HCT116 (cell line): ENCODE data around the gene DAGLA. TPM values are rescaled to one million over a fixed set of nuclear protein-coding genes. Genes with fewer than 3 reads are reported as not detected.
A peak's percentile ranks its signal among the peaks of the same experiment; 100 is the strongest.

Experiments
- ATAC-seq: fragments of 200-7000 bp; cut with Tn5 transposase; 2 replicates; pipeline ENCODE4 v1.9.1; 2020; ENCODE audit warnings: mild to moderate bottlenecking, moderate library complexity
- BruUV-seq: library from RNA; stranded (reverse); fragments of 400-500 nt; replicated peaks from 2 replicates; lab custom pipeline; 2021; lab: Mats Ljungman, UMichigan
- CTCF ChIA-PET: fragments of 300-600 bp; sonication (Branson Sonifier 250); formaldehyde crosslinking; loops from one replicate; lab custom pipeline; 2021; ENCODE audit warnings: antibody characterized with exemption; lab: Charles Lee
- POLR2A ChIA-PET: fragments of 300-600, 350-600 bp; sonication (Branson Sonifier 250); formaldehyde crosslinking; loops from one replicate; lab custom pipeline; 2021; ENCODE audit warnings: antibody characterized with exemption; lab: Charles Lee
- RAD21 ChIA-PET, 2 experiments: fragments of 300-600 bp; sonication (Branson Sonifier 250); formaldehyde crosslinking; loops; one replicate each; lab custom pipeline; 2023; ENCODE audit warnings: low total read pairs in 2 of 2; ENCODE audit not compliant: uncharacterized antibody in 2 of 2, unreplicated experiment in 2 of 2, low non-redundant PET in 1 of 2; lab: Charles Lee
- DNase-seq: peaks from one replicate; pipeline ENCODE4 v3.0.0-alpha.2; 2010; ENCODE audit warnings: low read depth, low spot score
- H2AFZ ChIP-seq: fragments of 200-600 bp; shearing (Covaris generic), sonication (generic); 2 replicates; pipeline ENCODE4 v1.6.1; 2017; ENCODE audit warnings: low read depth, mixed run types, mixed read lengths, antibody characterized with exemption, low read length; ENCODE audit not compliant: poor library complexity, severe bottlenecking
- H3K27ac ChIP-seq: 2 replicates; pipeline ENCODE4 v1.5.1; 2012; ENCODE audit warnings: low read depth, low read length
- H3K27me3 ChIP-seq: fragments of 200-600 bp; sonication (generic); 2 replicates; pipeline ENCODE4 v1.6.1; 2016; ENCODE audit warnings: mixed run types, low read length, mixed read lengths; ENCODE audit not compliant: insufficient read depth
- H3K36me3 ChIP-seq, 2 experiments: fragments of 200-500 bp in 1 of 2; fragments of 200-600 bp in 1 of 2; sonication (Bioruptor generic) in 1 of 2; sonication (generic) in 1 of 2; 2 replicates each; pipeline versions ENCODE4 v1.5.1 to v1.6.1; 2014 to 2016; ENCODE audit warnings: low read length in 2 of 2, inconsistent platforms in 1 of 2, mixed read lengths in 1 of 2, mixed run types in 1 of 2; ENCODE audit not compliant: insufficient read depth in 2 of 2, control insufficient read depth in 1 of 2
- H3K4me1 ChIP-seq, 2 experiments: fragments of 200-600 bp in 1 of 2; sonication (generic) in 1 of 2; 2 replicates each; pipeline versions ENCODE4 v1.5.1 to v1.6.1; 2012 to 2017; ENCODE audit warnings: low read length in 2 of 2, inconsistent platforms in 1 of 2, mild to moderate bottlenecking in 1 of 2, mixed read lengths in 1 of 2, mixed run types in 1 of 2, moderate library complexity in 1 of 2; ENCODE audit not compliant: insufficient read depth in 2 of 2, control insufficient read depth in 1 of 2
- H3K4me2 ChIP-seq: fragments of 200-600 bp; sonication (generic); 2 replicates; pipeline ENCODE4 v1.6.1; 2017; ENCODE audit warnings: mixed run types, low read length, mixed read lengths
- H3K4me3 ChIP-seq, 2 experiments: fragments of 200-600 bp in 1 of 2; sonication (generic) in 1 of 2; replicated peaks in 1 of 2; 2 replicates each; pipeline ENCODE4 v1.5.1; 2011 to 2016; ENCODE audit warnings: low read length in 2 of 2, control low read depth in 1 of 2, low read depth in 1 of 2, mild to moderate bottlenecking in 1 of 2, mixed read lengths in 1 of 2, mixed run types in 1 of 2
- H3K79me2 ChIP-seq: fragments of 200-600 bp; sonication (generic); 2 replicates; pipeline ENCODE4 v1.6.1; 2017; ENCODE audit warnings: mild to moderate bottlenecking, mixed run types, low read length, moderate library complexity, mixed read lengths; ENCODE audit not compliant: insufficient read depth
- H3K9ac ChIP-seq: fragments of 200-600 bp; sonication (generic); 2 replicates; pipeline ENCODE4 v1.6.1; 2016; ENCODE audit warnings: low read length, mixed read lengths
- H3K9me2 ChIP-seq: fragments of 200-600 bp; sonication (generic), shearing (Covaris generic); 2 replicates; pipeline ENCODE4 v1.6.1; 2017; ENCODE audit warnings: mixed run types, mild to moderate bottlenecking, moderate library complexity; ENCODE audit not compliant: insufficient read depth
- H3K9me3 ChIP-seq, 2 experiments: fragments of 200-500 bp in 1 of 2; fragments of 200-600 bp in 1 of 2; sonication (Bioruptor generic) in 1 of 2; sonication (generic) in 1 of 2; 2 replicates each; pipeline ENCODE4 v1.6.1; 2014 to 2017; ENCODE audit warnings: low read length in 2 of 2, mixed read lengths in 2 of 2, inconsistent platforms in 1 of 2, low read depth in 1 of 2, mild to moderate bottlenecking in 1 of 2, mixed run types in 1 of 2, moderate library complexity in 1 of 2; ENCODE audit not compliant: control insufficient read depth in 1 of 2, insufficient read depth in 1 of 2
- H4K20me1 ChIP-seq: fragments of 200-600 bp; sonication (generic), shearing (Covaris generic); 2 replicates; pipeline ENCODE4 v1.6.1; 2017; ENCODE audit warnings: mixed run types, mild to moderate bottlenecking, moderate library complexity; ENCODE audit not compliant: insufficient read depth
- CEBPB ChIP-seq: IDR thresholded peaks from 2 replicates; pipeline ENCODE4 v1.6.1; 2012; ENCODE audit warnings: low read depth
- EGR1 ChIP-seq: IDR thresholded peaks from 2 replicates; pipeline ENCODE4 v1.6.1; 2012; ENCODE audit warnings: low read depth
- EZH2 ChIP-seq: fragments of 200-600 bp; sonication (generic); IDR thresholded peaks from 2 replicates; pipeline ENCODE4 v1.6.1; 2017; ENCODE audit warnings: antibody characterized with exemption, mixed run types
- POLR2AphosphoS5 ChIP-seq: IDR thresholded peaks from 2 replicates; pipeline ENCODE4 v1.6.1; 2011; ENCODE audit warnings: mild to moderate bottlenecking, low read depth, low read length, moderate library complexity
- SIN3A ChIP-seq: IDR thresholded peaks from 2 replicates; pipeline ENCODE4 v1.6.1; 2012; ENCODE audit warnings: low read depth
- SRF ChIP-seq: IDR thresholded peaks from 2 replicates; pipeline ENCODE4 v1.6.1; 2012; ENCODE audit warnings: low read depth
- intact Hi-C: fragments of 100-400 bp; cut with micrococcal nuclease; formaldehyde crosslinking; loops from 2 replicates; pipeline ENCODE4 v1.10.0; 2022
- total RNA-seq: library from RNA; stranded (reverse); gene quantifications from one replicate; pipeline ENCODE4 v1.2.1, GENCODE V29; 2021; ENCODE audit not compliant: unreplicated experiment
- TF ChIP-seq, protein P1 (sequence below): IDR thresholded peaks from 2 replicates; pipeline ENCODE4 v1.6.1; 2012; ENCODE audit warnings: low read depth

Gene DAGLA
- total RNA-seq, 1 experiment from 2014 or later, result 2.7 TPM

DNA sequence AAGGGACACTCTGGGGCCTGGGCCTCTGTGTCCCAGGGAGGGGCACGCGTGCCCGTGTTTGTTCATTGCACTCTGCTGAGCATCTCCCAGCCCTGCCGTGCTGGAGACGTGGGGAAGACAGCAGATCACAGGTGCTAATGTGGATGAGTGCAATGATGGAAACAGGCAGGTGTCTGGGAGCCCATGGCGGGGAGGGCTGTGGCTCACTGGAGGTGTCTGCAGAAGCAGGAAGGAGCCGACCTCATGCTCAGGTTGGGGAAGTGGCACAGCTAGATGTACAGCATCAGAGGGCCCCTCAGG lies 104.3 kb downstream of the DAGLA start (continued):
- TF ChIP-seq, protein P1, sequence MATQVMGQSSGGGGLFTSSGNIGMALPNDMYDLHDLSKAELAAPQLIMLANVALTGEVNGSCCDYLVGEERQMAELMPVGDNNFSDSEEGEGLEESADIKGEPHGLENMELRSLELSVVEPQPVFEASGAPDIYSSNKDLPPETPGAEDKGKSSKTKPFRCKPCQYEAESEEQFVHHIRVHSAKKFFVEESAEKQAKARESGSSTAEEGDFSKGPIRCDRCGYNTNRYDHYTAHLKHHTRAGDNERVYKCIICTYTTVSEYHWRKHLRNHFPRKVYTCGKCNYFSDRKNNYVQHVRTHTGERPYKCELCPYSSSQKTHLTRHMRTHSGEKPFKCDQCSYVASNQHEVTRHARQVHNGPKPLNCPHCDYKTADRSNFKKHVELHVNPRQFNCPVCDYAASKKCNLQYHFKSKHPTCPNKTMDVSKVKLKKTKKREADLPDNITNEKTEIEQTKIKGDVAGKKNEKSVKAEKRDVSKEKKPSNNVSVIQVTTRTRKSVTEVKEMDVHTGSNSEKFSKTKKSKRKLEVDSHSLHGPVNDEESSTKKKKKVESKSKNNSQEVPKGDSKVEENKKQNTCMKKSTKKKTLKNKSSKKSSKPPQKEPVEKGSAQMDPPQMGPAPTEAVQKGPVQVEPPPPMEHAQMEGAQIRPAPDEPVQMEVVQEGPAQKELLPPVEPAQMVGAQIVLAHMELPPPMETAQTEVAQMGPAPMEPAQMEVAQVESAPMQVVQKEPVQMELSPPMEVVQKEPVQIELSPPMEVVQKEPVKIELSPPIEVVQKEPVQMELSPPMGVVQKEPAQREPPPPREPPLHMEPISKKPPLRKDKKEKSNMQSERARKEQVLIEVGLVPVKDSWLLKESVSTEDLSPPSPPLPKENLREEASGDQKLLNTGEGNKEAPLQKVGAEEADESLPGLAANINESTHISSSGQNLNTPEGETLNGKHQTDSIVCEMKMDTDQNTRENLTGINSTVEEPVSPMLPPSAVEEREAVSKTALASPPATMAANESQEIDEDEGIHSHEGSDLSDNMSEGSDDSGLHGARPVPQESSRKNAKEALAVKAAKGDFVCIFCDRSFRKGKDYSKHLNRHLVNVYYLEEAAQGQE, result no peak
- TF ChIP-seq CEBPB, result no peak
- no peak for TF ChIP-seq EGR1
- TF ChIP-seq SRF, result no peak
- no peak for TF ChIP-seq EZH2
- TF ChIP-seq SIN3A, result no peak

DNA sequence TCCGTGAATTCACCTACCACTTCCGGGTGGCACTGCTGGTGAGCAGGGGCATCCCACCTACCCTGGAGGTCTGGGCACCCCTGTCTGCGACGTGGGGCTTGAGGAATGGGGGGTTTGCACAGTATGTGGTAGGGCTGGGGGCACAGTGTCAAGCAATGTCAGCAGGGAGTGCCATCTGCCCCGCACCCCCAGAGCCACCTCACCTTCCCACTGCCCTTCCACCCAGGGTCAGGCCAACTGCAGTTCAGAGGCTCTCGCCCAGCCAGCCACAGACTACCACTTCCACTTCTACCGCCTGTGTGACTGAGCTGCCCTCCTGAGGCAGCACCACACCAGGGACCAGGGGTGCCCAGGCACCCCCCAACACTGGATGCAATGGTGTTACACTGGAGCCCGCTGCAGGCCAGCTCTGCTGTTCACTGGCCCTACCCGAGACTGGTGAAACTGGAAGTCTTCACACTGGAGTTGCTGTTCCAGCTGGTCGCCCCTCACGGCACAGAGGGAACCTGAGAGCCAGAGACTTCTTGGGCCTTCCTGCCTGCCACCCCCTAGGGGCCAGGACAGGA lies 105.7 kb downstream of the DAGLA start:
- no peaks in the 10 kb centered on the region for H4K20me1 ChIP-seq
- intact Hi-C loops, result no loop called here
- peaks cover 21 to 49% of the 10 kb centered on the region in 2 experiments; a peak in 3 of 4 replicates for H3K36me3 ChIP-seq
- no peak overlapping the region for H3K4me3 ChIP-seq
- H2AFZ ChIP-seq, result no peak overlapping the region
- CTCF ChIA-PET, result interaction anchor here (1.5 kb wide), 1 partner anchor 11 kb away, joined by 5 read pairs; no protein-coding TSS in a partner anchor
- H3K4me2 ChIP-seq, result no peak overlapping the region
- H3K9me3 ChIP-seq, result no peaks in the 10 kb centered on the region
- no TSS peak for BruUV-seq
- H3K79me2 ChIP-seq, result peaks cover 9% of the 10 kb centered on the region
- H3K9ac ChIP-seq, result no peak overlapping the region
- no peaks in the 10 kb centered on the region for H3K4me1 ChIP-seq
- no peak overlapping the region for H3K27ac ChIP-seq
- TF ChIP-seq SRF (no peak), POLR2AphosphoS5 (0 out of 2 replicates have a peak, but pooled peaks have one; percentile 5)
- TF ChIP-seq, all 23 proteins: peak for 1
- ChIA-PET POLR2A (no interaction called here), RAD21 (no interaction called here)
- H3K27me3 ChIP-seq, result no peaks in the 10 kb centered on the region
- DNase-seq, result no peak
- ATAC-seq, result no peak
- H3K9me2 ChIP-seq, result no peaks in the 10 kb centered on the region
